Measurements from ENCODE around the gene LAMA2.

LAMA2 gene, protein sequence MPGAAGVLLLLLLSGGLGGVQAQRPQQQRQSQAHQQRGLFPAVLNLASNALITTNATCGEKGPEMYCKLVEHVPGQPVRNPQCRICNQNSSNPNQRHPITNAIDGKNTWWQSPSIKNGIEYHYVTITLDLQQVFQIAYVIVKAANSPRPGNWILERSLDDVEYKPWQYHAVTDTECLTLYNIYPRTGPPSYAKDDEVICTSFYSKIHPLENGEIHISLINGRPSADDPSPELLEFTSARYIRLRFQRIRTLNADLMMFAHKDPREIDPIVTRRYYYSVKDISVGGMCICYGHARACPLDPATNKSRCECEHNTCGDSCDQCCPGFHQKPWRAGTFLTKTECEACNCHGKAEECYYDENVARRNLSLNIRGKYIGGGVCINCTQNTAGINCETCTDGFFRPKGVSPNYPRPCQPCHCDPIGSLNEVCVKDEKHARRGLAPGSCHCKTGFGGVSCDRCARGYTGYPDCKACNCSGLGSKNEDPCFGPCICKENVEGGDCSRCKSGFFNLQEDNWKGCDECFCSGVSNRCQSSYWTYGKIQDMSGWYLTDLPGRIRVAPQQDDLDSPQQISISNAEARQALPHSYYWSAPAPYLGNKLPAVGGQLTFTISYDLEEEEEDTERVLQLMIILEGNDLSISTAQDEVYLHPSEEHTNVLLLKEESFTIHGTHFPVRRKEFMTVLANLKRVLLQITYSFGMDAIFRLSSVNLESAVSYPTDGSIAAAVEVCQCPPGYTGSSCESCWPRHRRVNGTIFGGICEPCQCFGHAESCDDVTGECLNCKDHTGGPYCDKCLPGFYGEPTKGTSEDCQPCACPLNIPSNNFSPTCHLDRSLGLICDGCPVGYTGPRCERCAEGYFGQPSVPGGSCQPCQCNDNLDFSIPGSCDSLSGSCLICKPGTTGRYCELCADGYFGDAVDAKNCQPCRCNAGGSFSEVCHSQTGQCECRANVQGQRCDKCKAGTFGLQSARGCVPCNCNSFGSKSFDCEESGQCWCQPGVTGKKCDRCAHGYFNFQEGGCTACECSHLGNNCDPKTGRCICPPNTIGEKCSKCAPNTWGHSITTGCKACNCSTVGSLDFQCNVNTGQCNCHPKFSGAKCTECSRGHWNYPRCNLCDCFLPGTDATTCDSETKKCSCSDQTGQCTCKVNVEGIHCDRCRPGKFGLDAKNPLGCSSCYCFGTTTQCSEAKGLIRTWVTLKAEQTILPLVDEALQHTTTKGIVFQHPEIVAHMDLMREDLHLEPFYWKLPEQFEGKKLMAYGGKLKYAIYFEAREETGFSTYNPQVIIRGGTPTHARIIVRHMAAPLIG (N-terminal part only)

GRCh38 chr6:128882991-128883611 lies at the start of gene LAMA2:
TSS of gene LAMA2 (plus strand) at chr6:128883138. CDS start at chr6:128883246, 108 bp downstream.
- DNase-seq = no peak

DNA sequence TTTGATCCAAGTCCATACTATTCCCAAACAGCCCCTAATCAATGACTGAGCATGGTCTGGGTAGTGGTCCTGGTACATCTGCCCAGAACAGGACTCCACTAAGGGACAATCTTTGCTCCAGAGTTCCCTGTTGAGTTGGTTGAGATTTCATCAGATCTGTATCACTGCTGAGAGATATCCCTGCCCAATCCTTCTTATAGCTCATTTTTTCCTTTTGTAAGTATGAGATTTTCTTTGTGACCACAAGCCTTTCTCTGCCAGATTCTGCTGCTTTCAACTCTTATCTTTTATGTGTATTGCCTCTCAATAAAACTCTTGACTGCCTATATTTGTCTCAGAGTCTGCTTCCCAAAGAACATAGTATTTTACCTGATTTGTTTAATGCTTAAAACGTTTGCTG lies 46.2 kb upstream of the LAMA2 start:
- no peak for DNase-seq

DNA sequence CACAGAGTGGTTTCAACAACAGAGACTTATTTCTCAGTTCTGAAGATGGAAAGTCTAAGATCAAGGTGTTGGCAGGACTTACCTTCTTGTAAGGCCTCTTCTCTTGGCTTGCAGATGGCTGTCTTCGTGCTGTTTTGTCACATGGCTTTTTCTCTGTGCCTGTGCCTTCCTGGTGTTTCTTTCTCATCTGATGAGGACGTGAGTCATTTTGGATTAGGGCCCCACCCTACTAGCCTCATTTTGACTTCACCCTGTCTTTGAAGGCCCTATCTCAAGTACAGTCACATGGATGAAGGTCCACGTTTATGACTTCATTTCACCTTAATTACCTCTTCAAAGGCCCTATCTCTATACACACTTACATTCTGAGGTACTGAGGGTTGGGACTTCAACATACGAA lies 41.4 kb upstream of the LAMA2 start:
- DNase-seq = no peak

DNA sequence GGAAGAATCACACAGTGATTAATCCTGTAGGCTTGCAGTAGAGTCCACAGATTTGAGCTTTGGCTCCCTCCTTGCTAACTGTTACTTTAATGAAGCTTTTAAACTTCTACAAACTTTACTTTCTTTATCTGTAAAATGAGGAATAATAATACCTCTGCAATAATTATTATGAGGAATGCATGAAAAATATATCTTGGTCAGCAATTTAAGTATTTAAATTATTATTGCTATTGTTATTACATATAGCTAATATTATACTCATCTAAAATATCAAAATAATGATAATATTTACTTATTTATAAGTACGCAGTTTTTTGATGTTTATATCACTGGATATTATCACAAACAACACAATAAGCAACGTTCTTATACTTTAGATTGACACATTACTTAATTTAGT lies 38.3 kb upstream of the LAMA2 start:
- DNase-seq = no peak

GRCh38 chr6:128847431-128848210 lies 35.3 kb upstream of the LAMA2 start:
- no peak for DNase-seq

- DNase-seq = no peak
Measured at GRCh38 chr6:128848212-128848935, 34.6 kb upstream of the LAMA2 start.

- no peak for DNase-seq
Measured at GRCh38 chr6:128855581-128856085, 27.3 kb upstream of the LAMA2 start.

DNA sequence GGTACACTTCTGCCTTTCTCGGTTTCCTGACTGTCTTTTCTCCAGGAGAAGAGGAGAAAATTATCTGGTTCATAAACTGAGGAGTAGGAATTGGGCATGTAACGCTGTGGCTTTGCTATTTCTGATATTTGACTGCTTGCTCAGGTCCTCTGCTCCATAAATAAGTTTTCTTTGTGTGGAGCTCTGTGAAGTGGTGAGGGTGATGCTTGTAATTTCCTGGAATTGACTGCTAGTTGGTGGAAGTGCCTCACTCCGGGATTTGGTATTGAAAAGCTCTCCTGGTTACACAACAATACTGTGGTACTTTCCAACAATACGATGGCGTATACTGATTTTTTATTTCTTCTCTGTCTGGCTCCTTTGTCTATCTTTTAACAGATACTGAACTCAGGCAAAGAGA lies 25.1 kb upstream of the LAMA2 start:
- DNase-seq = no peak

- no peak for DNase-seq
Measured at GRCh38 chr6:128860782-128861181, 22.2 kb upstream of the LAMA2 start.

DNA sequence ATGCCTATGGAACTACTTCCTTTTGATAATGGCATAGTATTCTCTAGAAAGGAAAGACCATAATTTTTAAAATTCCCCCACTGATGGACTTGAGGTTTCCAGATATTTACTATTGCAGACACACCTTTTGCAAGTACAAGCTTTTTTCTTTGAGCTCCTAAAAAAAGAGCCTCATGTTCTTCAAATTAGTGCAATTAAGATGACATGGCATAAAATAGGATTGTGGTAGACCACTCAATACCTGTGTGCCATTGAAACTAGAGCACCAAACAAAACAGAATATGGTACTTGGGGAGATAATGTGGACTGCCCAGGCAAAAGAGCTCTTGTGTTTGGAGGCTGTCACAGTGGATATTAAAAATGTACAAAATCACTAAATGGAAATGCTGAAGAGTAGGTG lies 19.0 kb upstream of the LAMA2 start:
- no peak for DNase-seq

DNA sequence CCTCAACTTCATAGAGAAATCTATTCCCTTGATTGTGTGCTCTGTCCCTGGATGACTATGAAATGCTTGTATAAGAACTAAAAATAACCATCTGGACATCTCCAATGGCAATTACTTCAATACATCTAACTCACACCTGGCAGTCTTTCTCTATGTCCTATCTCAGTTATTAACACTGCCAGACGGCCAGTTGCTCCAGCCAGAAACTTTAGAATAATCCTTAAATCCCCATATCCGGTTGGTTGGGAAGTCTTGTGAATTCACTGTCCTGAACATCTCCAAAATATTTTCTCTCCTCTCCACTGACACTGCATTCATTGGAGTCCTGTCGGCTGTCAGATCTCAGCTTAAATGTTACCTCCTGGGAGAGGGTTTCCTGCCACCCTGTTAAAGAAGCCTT lies 12.2 kb upstream of the LAMA2 start:
- DNase-seq = no peak

- no peak for DNase-seq
Measured at GRCh38 chr6:128874863-128875262, 8.1 kb upstream of the LAMA2 start.

GRCh38 chr6:128882560-128882959 lies 378 bp upstream of the LAMA2 start:
- DNase-seq = no peak

DNA sequence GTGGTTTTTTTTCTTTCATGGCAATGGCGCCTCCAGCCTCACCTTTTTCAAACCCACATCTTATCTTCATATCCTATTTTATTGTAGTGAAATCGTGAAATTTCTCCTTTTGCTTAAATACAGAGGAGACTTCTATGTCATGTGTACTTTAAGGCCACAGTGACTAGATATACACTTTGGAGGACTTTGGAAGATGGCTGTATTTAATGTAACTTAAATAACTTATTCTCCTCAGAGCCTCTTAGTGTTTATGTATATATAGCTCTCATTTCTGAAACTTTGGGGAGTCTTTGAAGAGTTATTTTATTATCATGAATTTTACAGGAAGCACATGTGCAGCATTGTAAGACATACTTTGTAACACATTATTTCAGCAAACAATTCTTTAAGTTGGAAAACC lies 968 bp downstream of the LAMA2 start:
- no peak for DNase-seq

GRCh38 chr6:128885381-128885780 lies 2.4 kb downstream of the LAMA2 start:
- DNase-seq = no peak

DNA sequence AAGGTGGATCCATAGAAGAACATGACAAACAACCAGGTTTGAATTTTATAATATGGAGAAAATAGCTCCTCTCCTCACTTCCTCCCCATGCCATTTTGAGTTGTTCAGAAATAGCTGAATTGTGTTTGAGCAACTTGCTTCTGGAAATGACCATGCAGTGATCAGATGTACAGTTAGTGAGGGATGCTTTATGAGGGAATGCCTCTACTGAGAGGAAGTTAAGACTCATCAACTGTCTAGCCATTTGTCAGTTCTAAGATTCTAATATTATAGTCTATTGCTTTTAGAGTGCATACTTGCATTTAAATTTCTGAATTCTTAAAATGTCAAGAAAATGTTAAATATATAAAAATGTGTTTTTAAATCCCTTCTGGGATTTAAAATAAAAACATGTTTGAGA lies 3.8 kb downstream of the LAMA2 start:
- DNase-seq = no peak

DNA sequence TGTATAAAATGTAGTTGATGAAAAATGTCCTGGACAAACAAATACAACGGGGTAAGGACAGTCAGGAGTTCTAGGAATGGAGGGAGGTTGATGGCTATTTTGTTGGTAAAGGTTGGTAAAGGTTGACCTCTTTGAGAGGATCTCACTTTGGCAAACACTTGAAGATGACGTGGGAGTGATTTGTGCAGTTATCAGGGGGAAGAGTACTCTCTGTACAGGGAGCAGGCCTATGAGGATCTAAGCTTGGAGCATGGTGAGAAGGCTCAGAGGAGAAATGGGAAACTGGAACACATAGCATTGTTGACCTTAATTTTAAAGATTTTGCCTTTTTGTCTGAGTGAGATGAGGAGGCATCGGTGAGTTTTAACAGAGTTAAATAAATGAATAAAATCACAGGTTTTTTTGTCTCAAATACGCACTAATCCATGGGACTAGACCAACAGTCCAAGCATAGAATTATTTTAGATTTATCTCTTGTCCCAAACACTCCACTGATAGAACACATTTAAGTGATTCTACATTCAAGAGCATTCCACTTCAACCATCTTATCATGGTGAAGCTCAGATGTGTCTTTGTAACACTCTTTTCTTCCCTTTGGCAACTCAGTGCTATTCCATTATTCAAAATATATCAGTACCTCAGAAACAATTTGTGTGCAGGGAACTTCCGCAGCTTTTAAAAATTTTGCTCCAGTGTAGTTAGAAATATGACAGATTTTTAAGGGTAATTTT lies 5.7 kb downstream of the LAMA2 start:
- DNase-seq = no peak

DNA sequence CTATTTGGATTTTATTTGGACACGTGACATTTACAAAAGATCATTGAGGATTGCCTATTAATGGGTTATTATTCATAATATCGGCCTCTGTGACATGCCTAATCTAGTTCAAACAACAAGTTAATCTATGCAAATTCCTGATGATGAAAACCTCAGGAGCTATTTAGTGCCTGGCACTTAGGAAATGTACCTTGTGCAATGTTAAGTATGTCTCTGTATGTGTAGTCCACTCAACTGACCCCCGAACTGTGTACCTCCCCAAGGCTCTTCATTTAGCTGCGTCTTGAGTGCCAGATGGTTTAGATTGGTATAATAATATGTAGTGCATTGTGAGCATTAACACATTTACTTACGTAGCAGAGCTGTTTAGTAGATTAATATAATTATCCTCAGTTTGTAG lies 6.9 kb downstream of the LAMA2 start:
- no peak for DNase-seq

- DNase-seq = no peak
Measured at GRCh38 chr6:128892079-128892478, 9.1 kb downstream of the LAMA2 start.

Measured in CD4-positive, alpha-beta T cell treated with Interleukin-6 for 4 hours (primary cell).